Adipose tissue (tissue), 3 donors: ENCODE data around the gene IGSF1. TPM values are rescaled to one million over a fixed set of nuclear protein-coding genes. Genes with fewer than 3 reads are reported as not detected.

ENCODE experiments used
- H3K27ac ChIP-seq: one replicate; pipeline ENCODE4 v1.5.1; 2013; ENCODE audit warnings: low read depth, low read length
- WGBS, 3 donors: extraction: QIAGEN DNeasy Blood & Tissue Kit; methylation state at CpG; one replicate each; pipeline ENCODE4 v1.1.7; 2013; 5-methylcytosine and 5-hydroxymethylcytosine counted together
- polyA plus RNA-seq, 3 donors: library from polyadenylated mRNA; stranded (reverse); fragments of 200-250 nt; gene quantifications; one replicate each; pipeline ENCODE4 v1.2.3, GENCODE V29; 2013
- donor health status: healthy with polysubstance abuse.
- donor health status: Bipolar disorder and iron deficiency.
- donor health status: healthy.

The IGSF1 gene, protein sequence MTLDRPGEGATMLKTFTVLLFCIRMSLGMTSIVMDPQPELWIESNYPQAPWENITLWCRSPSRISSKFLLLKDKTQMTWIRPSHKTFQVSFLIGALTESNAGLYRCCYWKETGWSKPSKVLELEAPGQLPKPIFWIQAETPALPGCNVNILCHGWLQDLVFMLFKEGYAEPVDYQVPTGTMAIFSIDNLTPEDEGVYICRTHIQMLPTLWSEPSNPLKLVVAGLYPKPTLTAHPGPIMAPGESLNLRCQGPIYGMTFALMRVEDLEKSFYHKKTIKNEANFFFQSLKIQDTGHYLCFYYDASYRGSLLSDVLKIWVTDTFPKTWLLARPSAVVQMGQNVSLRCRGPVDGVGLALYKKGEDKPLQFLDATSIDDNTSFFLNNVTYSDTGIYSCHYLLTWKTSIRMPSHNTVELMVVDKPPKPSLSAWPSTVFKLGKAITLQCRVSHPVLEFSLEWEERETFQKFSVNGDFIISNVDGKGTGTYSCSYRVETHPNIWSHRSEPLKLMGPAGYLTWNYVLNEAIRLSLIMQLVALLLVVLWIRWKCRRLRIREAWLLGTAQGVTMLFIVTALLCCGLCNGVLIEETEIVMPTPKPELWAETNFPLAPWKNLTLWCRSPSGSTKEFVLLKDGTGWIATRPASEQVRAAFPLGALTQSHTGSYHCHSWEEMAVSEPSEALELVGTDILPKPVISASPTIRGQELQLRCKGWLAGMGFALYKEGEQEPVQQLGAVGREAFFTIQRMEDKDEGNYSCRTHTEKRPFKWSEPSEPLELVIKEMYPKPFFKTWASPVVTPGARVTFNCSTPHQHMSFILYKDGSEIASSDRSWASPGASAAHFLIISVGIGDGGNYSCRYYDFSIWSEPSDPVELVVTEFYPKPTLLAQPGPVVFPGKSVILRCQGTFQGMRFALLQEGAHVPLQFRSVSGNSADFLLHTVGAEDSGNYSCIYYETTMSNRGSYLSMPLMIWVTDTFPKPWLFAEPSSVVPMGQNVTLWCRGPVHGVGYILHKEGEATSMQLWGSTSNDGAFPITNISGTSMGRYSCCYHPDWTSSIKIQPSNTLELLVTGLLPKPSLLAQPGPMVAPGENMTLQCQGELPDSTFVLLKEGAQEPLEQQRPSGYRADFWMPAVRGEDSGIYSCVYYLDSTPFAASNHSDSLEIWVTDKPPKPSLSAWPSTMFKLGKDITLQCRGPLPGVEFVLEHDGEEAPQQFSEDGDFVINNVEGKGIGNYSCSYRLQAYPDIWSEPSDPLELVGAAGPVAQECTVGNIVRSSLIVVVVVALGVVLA (N-terminal part only)
- polyA plus RNA-seq, result under 1 TPM in 2 of 3 donors, not detected in 1; 0.30 to 0.43 TPM

DNA sequence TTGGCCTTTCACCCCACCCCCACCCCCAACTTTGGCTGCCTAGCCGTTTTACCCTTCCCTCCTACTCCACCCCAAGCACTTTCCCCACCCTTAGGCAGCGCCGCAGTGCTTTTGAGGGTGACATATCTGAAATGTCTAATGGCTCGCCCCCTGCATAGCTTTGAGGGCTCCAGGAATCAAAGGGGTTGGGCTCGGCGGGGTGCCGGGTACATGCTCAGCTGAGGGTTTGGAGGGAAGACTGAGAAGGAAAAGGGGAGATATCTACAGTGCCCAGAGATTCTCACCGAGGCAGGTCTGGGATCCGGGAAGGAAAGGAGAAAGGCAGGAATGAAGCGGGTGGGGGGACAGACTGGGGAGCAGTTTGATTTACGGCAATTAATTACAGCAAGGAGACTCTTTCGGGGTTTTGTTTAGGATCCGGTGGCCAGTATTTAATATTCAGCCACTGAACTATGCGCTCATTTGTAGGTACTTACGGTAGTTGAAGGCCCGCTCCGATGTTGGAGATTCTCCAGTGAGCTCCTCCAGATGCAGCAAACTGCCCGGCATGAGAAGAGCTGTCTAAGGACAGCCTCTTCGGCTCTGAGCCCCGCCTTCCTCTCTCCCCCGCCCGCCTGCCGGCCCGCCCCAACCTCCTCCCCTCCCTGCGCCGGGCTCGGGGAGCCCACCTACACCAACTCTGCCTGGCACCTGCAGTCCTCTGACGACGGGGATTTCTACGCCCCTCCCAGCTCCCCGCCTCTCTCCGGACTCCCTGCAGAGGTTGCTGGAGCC, at the start of gene IGSF1:
IGSF1 (minus strand) TSS at position 569 of the 774 bp plus-strand sequence. CDS start 2,632 bp downstream, outside the sequence.
- WGBS, 3 donors, result 3 to 22% (median 3%) methylated on average over 21 to 32 of the region's 32 CpGs
- no peak within 1 kb of the TSS for H3K27ac ChIP-seq

DNA sequence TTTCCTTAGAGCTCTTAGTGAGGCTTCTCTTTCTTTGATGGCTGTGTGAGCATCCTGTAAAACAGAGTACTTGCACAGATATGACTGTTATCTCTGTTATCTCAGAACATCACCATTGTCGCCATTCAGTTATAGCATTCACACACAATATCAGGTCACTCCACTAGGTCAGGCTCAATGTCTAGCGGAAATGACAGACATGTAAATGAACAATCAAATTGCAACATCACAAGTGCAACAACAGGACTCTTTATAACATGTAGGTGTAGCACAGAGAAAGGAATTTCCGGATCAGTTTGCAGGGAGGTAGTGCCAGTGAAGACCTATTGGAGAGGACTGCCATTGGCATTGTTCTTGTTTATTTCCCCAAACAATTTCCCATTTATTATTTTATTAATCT, 43.2 kb upstream of the IGSF1 start:
- H3K27ac ChIP-seq, result no peak overlapping the region
- WGBS, 3 donors, result 81 to 87% (median 84%) methylated on average over 3 of the region's 3 CpGs

DNA sequence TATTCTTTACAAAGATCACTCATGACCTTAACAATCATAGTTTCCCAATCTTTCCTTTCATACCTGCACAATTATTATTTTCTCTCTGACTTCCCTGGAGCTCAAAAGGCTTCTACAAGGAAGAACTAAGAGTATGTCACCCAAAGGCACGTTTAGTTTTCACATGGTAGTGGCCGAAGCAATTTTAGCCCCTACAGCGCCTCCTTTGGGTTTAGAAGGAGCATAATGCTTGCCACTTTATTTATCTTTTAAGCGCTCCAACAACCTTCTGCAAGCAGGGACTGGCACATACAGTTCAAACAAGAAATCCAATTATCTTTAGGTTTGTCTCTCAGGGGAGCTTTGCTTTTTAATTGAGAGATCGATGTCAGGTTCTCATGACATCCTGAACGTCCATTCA, 42.0 kb upstream of the IGSF1 start:
- H3K27ac ChIP-seq, result no peak overlapping the region
- 51 to 58% (median 54%) methylated on average over 6 of the region's 6 CpGs for WGBS, 3 donors

DNA sequence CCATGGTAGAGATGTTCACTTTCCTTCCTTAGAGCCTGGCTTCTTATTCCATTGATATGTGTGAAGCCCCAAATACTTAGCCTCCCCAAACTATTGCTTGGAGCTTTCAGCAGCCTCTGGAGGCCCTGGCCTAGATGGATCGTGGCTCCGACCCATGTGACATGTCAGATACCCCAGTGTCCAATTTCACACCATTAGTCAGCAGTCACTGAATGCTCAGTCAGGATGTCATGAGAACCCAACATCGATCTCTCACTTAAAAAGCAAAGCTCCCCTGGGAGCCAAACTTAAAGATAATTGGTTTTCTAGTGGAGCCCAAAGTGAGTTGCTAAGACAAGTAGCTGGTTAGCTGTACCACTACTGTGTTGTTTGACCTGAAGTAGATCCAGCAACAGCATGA, 41.6 kb upstream of the IGSF1 start:
- no peak overlapping the region for H3K27ac ChIP-seq
- WGBS, 3 donors, result 59 to 72% (median 65%) methylated on average over 3 of the region's 3 CpGs

DNA sequence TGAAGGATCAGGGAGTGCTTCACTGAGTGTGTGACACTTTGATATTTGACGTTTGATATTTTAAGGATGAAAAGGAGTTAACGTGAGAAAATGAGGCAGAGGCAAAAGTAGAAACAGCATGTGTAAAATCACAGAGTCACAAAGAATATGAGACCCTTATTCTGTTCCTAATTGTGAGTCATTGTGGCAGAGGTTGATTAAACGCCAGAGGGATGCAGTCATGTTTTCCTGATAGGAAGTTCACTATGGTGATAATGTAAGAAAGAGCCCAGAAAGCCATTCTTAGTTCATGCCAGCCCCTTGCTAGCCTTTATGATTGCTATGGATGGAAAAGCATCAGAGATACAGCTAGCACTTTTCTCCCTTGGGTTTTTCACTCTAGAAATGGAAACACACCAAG, 33.5 kb upstream of the IGSF1 start:
- 48 to 74% (median 64%) methylated on average over 3 of the region's 3 CpGs for WGBS, 3 donors
- H3K27ac ChIP-seq, result no peak overlapping the region

DNA sequence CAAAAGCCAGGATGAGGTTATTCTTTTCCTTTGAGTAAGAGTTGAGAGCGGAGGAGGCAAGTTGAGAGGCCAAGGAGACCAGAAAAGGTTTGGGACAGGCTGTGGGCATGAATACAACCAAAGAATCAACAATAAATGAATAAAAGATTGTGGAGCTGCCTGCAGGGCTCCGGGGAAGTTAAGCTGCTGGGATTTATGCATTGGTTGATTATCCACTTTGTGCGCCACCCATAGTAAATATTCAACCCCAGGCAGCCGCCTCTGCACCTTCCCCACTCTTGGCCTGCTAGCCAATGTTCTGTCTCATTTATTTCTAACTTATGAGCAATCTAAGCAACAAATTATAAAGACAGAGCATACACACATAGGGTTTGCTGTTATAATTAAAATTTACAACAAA, 28.2 kb upstream of the IGSF1 start:
- no peak overlapping the region for H3K27ac ChIP-seq
- 68 to 91% (median 81%) methylated on average over 4 of the region's 4 CpGs for WGBS, 3 donors

DNA sequence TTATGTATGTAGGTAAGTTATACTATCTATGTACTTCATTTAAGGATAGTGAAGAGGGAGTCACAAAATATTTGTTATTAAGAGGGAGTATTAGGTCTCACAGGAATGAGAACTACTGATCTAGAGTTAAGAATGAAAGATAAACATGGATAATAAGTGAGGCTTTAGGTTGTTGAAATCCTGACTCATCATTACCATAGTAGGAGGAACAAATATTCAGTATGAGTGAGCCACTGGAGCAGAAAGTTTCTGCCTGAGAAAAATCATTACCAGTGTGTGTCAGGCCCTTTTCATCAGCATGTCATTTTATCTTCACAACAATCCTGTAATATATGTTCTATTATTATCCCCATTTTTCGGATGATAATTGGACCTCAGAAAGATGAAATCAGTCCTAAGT, 27.2 kb upstream of the IGSF1 start:
- H3K27ac ChIP-seq, result no peak overlapping the region
- WGBS, 3 donors, result 55 to 100% (median 66%) methylated on average over 1 of the region's 1 CpG

DNA sequence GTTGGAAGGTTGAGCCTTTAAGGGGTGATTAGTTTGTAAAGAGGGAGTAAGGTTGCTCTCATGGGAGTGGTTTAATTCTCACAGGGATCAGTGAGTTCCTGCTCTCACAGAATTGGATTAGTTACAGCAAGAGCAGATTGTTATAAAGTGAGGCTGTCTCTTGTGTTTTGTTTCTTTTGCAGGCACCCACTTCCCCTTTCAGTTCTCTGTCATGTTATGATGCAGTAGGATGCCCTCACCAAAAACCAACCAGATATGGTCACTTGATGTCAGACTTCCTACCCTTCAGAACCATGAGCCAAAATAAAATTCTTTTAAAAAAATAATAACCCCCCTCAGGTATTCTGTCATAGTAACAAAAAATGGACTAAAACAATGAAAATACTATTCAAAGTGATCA, 19.9 kb upstream of the IGSF1 start:
- H3K27ac ChIP-seq, result no peak overlapping the region

DNA sequence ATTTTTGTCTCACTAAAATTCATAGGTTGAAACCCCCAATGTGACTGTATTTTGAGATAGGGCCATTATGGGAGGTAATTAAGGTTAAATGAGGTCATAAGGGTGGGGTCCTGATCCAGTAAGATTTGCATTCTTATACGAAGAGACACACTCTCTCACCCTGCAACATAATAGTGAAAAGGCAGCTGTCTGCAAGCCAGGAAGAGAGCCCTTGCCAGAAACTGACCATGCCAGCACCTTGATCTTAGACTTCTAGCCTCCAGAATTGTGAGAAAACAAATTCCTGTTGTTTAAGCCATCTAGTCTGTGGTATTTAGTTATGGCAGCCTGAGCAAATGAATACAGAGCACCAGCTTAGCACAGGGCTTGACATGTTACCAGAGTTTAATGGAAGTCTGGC, 17.5 kb upstream of the IGSF1 start:
- 18 to 28% (median 19%) methylated on average over 1 of the region's 1 CpG for WGBS, 3 donors

DNA sequence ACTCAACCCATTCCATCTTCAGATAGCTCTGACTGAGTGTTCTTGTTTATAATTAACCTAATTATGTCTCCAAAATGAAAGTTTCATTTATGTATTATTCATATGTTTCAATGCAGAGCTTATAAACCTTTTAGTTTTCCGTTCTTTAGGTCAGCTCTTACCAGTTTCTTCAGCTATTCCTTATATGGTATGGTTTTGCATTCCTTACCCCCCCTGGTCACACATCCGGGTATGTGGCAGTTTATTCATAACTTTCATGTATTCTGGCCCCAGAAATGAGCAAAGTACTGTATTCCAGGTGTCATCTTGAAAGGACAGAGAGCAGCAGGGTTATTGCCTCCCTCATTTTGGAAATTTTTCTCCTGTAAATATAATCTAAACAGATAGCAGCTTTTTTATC, 16.8 kb upstream of the IGSF1 start:
- WGBS, 3 donors, result 36 to 66% (median 37%) methylated on average over 2 of the region's 2 CpGs
- no peak overlapping the region for H3K27ac ChIP-seq

More for the DNA sequence above, 17.5 kb upstream of the IGSF1 start:
- H3K27ac ChIP-seq, result no peak overlapping the region

DNA sequence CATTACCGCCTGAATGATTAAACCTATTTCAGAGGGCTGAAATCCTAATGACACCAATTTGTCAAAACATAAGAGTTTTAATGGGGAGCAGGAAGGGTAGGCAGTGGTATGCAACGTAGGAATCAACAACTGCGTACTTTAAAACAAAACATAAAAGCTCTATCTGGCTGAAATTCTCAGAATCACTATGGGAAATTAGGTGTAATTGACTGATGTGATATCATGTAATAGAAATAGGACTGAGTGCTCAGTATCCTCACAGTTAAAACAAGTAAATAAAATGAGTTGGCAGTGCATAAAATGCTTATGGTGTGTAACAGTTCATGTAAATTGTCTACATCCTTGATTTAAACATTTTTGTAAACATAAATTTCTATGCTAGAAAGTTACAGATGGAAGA, 13.6 kb upstream of the IGSF1 start:
- WGBS, 3 donors, result 67 to 82% (median 79%) methylated on average over 3 of the region's 3 CpGs
- no peak overlapping the region for H3K27ac ChIP-seq

DNA sequence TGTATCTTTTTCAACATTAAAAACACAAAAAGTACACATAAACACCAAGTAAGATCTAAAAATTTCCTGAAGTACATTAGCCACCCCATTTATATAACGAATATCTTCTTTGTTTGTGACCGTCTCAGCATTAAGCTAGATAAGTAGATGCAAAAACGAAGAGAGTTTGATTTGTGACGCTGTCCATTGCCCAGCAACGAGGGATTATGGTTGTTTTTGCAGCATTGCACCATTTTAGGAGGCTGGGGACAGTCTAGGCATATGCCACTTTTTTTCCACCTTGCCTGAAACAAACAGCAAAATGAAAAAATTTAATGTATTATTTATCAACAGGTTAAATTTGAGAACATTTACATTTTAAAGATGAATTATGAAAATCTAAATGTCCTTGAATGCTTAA, 12.0 kb upstream of the IGSF1 start:
- WGBS, 3 donors, result 57 to 78% (median 63%) methylated on average over 5 of the region's 5 CpGs

DNA sequence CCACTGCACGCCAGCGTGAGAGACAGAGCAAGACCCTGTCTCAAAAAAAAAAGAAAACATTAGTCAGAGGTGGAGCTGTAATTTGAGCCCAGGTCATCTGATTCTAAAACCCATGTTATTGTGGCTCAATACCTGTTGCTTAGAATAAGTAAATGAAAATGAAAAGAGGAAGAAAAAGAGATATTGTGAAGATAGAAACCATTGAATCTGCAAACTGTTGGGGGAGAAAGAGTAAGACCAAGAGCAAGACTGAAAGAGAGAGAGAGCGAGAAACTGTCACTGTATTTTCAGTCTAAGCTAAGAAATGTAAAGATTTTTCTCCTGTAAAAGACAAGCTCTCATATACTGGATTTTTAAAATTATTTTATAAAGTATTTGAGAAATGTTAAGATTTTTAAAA, 9.7 kb upstream of the IGSF1 start:
- H3K27ac ChIP-seq, result no peak overlapping the region
- WGBS, 3 donors, result 70 to 80% (median 72%) methylated on average over 3 of the region's 3 CpGs

More for the DNA sequence above, 12.0 kb upstream of the IGSF1 start:
- no peak overlapping the region for H3K27ac ChIP-seq

DNA sequence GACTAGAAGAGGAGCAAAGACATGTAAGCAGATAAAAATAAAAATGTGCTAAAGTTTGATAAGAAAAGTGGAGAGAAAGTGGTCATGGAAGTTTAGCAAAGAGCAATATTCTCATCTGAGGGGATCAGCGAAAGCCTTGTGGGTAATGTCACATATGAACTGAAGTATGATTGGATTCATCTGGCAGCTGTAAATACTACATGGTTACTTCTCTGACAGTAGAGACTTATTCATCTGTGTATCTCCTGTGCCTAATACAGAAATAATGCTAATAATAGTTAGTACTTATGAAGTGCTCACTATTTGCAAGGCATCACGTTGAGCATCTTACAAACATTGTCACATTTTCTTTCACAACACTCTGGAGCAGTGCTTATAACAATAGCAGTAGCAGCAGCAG, 8.9 kb upstream of the IGSF1 start:
- 71 to 80% (median 80%) methylated on average over 2 of the region's 2 CpGs for WGBS, 3 donors
- no peak overlapping the region for H3K27ac ChIP-seq

DNA sequence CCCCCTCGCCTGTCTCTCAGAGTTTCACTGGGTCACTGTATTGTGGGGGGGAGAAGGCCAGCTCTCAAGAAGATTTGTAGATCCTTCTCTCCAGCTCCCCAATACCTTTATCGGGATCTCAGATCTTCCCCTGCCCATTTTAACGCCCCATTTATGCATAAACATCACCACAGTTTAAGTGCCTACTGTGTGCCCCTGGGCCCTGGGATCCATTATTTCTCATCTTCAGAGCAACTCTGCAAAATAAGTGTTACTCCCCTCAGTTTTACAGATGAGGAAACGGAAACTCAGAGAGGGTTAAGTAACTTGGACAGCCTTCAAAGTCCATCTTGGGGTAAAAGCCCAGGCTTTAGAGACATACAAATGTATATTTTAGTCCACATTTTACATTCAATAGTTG, 421 bp upstream of the IGSF1 start:
- no peak overlapping the region for H3K27ac ChIP-seq
- 29 to 62% (median 33%) methylated on average over 4 of the region's 4 CpGs for WGBS, 3 donors

DNA sequence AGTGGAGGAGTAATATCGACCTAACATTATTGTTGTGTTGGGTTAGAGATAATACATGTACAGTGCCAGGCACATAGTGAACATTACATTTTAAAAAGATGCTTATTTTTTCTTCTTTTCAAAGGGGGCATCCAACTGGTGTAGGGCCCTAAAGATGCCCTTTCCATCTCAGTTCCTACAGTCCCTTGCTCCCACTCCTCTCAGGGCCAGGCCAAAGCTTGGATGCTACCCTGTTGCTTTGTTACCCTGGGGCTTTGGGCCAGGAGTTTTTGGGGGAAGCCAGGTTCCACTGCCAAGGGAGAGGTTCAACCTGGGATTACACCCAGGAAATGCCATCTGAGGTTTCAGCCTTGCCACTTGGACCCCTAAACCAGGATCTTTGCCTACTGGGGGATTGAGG, 918 bp downstream of the IGSF1 start:
- no peak overlapping the region for H3K27ac ChIP-seq
- 53 to 82% (median 71%) methylated on average over 1 of the region's 1 CpG for WGBS, 3 donors

DNA sequence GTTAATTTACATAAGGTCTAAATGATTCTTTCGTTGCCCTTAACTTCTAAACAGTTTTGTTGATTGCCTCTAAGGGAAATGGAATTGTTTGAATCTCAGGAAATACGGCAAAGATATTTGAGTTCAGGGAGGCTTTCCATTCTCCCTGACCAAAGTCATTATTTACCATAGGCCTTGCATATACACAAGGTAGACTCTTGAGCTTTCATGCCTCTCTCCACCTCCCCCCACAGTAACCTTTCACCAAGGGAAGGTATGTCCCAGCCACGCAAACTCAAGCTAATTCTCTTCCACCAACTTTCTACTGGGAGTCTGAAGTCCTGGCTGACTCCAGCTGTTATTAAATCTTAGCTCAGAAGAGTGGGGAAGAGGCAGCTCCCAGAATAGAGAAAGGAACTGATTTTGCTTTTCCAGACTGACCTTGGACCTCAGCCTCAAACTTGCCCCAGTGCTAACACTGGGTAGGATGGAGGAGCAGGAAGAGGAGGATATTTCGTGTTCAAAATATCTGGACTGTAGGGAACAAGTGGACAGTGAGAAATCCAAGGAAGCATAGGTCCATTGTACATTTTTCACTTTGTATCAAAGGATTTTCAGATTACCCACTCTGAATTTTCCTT, 1.4 kb downstream of the IGSF1 start:
- 54 to 77% (median 72%) methylated on average over 4 of the region's 4 CpGs for WGBS, 3 donors
- no peak overlapping the region for H3K27ac ChIP-seq

DNA sequence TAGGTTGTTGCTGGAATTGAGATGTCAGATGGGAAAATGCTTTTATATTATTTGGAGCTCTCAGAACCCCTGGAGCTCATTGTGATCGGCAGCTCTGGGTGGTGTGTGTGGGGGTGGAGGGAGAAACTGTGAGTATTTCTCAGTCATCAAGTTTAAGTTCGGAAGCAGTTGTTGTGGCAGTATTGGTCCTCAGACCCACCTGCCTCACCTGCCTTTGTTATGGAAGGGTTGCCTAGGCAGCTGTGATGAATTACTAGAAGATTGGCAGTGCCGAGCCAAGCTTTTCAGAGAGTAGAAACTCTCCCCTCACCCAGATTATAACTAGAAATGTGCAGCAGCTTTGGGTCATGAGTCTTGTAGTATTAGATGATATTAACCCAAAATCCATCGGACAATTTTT, 9.5 kb downstream of the IGSF1 start:
- 56 to 75% (median 57%) methylated on average over 4 of the region's 4 CpGs for WGBS, 3 donors
- H3K27ac ChIP-seq, result no peak overlapping the region
